ENCODE data around the gene COPZ1.

DNA sequence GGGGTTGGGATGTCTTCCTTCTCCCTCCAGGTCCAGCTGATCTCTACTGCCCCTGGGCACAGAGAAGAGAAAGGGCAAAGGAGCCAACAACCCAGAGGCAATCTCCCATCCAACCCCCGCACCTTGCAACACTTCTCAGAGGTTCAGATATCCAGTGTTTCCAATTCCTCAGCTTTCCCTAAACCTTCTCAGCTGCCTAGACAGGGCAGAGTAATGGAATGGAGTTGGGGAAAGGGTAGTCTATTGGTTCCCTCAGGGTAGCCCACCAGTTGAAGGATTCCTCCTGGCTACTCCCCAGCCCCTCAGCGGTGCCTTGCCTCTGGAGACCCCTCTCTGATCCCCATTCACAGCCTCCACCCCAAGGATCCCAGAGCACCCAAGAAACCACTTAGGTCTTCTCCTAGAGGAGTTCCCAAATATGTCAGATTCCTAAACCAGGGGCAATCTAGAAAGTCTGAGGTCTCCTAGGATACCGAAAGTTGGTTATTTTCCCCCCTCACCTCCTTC lies 24.7 kb upstream of the COPZ1 start:
- TF ChIP-seq, protein P1, sequence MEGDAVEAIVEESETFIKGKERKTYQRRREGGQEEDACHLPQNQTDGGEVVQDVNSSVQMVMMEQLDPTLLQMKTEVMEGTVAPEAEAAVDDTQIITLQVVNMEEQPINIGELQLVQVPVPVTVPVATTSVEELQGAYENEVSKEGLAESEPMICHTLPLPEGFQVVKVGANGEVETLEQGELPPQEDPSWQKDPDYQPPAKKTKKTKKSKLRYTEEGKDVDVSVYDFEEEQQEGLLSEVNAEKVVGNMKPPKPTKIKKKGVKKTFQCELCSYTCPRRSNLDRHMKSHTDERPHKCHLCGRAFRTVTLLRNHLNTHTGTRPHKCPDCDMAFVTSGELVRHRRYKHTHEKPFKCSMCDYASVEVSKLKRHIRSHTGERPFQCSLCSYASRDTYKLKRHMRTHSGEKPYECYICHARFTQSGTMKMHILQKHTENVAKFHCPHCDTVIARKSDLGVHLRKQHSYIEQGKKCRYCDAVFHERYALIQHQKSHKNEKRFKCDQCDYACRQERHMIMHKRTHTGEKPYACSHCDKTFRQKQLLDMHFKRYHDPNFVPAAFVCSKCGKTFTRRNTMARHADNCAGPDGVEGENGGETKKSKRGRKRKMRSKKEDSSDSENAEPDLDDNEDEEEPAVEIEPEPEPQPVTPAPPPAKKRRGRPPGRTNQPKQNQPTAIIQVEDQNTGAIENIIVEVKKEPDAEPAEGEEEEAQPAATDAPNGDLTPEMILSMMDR (IDR thresholded peaks at IDR 0.05) = no peak
- no peak for TF ChIP-seq POLR2AphosphoS5 (IDR thresholded peaks at IDR 0.05)

All from prostate gland (tissue), 2 donors.